IMR-90 (cell line): ENCODE measurements around the gene FAM174C. TPM values are rescaled to one million over a fixed set of nuclear protein-coding genes. Genes with fewer than 3 reads are reported as not detected.
A peak's percentile ranks its signal among the peaks of the same experiment; 100 is the strongest.

Source experiments
- ATAC-seq: fragments of 200-7000 bp; cut with Tn5 transposase; 2 replicates; pipeline ENCODE4 v1.9.1; 2020; ENCODE audit warnings: low read depth, mild to moderate bottlenecking, moderate library complexity
- BruUV-seq: library from RNA; stranded (reverse); fragments of 400-500 nt; replicated peaks from 2 replicates; lab custom pipeline; 2021; lab: Mats Ljungman, UMichigan
- CTCF ChIA-PET: fragments of 300-600 bp; formaldehyde crosslinking; extraction: SDS; loops from one replicate; lab custom pipeline; 2021; ENCODE audit warnings: antibody characterized with exemption; lab: Yijun Ruan, JAX
- POLR2A ChIA-PET: fragments of 300-600 bp; sonication (Branson Sonifier 250); formaldehyde crosslinking; loops from one replicate; lab custom pipeline; 2022; ENCODE audit warnings: antibody characterized with exemption; ENCODE audit not compliant: unreplicated experiment; lab: Charles Lee
- DNase-seq: peaks from one replicate; pipeline ENCODE4 v3.0.0; 2013
- H2AFZ ChIP-seq: replicated peaks from 2 replicates; pipeline ENCODE3; 2013; ENCODE audit warnings: low read length, mild to moderate bottlenecking; ENCODE audit not compliant: poor library complexity
- H2AK5ac ChIP-seq: 2 replicates; pipeline ENCODE4 v1.6.1; 2013; ENCODE audit warnings: low read depth, low read length, inconsistent platforms
- H2AK9ac ChIP-seq: replicated peaks from 2 replicates; pipeline ENCODE3; 2013; ENCODE audit warnings: mild to moderate bottlenecking, low read depth, low read length, moderate library complexity; ENCODE audit not compliant: poor library complexity
- H2BK120ac ChIP-seq: 2 replicates; pipeline ENCODE4 v1.6.1; 2013; ENCODE audit warnings: low read depth, low read length, inconsistent platforms
- H2BK15ac ChIP-seq: 3 replicates; pipeline ENCODE4 v1.6.1; 2013; ENCODE audit warnings: low read depth, low read length, inconsistent platforms
- H2BK20ac ChIP-seq: 2 replicates; pipeline ENCODE4 v1.6.1; 2013; ENCODE audit warnings: low read depth, mild to moderate bottlenecking, inconsistent platforms, low read length, moderate library complexity
- H2BK5ac ChIP-seq: 2 replicates; pipeline ENCODE4 v1.6.1; 2013; ENCODE audit warnings: mild to moderate bottlenecking, low read depth, low read length, inconsistent platforms; ENCODE audit not compliant: poor library complexity, severe bottlenecking
- H3K14ac ChIP-seq: replicated peaks from 2 replicates; pipeline ENCODE4 v1.6.1; 2013; ENCODE audit warnings: low read depth, low read length, inconsistent platforms
- H3K18ac ChIP-seq: 2 replicates; pipeline ENCODE4 v1.6.1; 2013; ENCODE audit warnings: low read depth, low read length, control low read depth
- H3K23ac ChIP-seq: 2 replicates; pipeline ENCODE4 v1.6.1; 2013; ENCODE audit warnings: low read depth, low read length, inconsistent platforms
- H3K27ac ChIP-seq: 2 replicates; pipeline ENCODE4 v1.5.1; 2013; ENCODE audit warnings: mild to moderate bottlenecking, control low read depth, low read length; ENCODE audit not compliant: insufficient read depth
- H3K27me3 ChIP-seq: 2 replicates; pipeline ENCODE4 v1.6.1; 2013; ENCODE audit warnings: low read length; ENCODE audit not compliant: control insufficient read depth, insufficient read depth
- H3K36me3 ChIP-seq: 2 replicates; pipeline ENCODE4 v1.6.1; 2013; ENCODE audit warnings: low read length, mixed read lengths; ENCODE audit not compliant: control insufficient read depth, insufficient read depth
- H3K4ac ChIP-seq: 2 replicates; pipeline ENCODE4 v1.6.1; 2013; ENCODE audit warnings: low read depth, low read length, inconsistent platforms
- H3K4me1 ChIP-seq: 2 replicates; pipeline ENCODE4 v1.6.1; 2013; ENCODE audit warnings: low read length, mixed read lengths; ENCODE audit not compliant: control insufficient read depth, insufficient read depth
- H3K4me2 ChIP-seq: 2 replicates; pipeline ENCODE4 v1.6.1; 2013; ENCODE audit warnings: low read depth, mild to moderate bottlenecking, control low read depth, low read length, moderate library complexity
- H3K4me3 ChIP-seq: 2 replicates; pipeline ENCODE4 v1.5.1; 2013; ENCODE audit warnings: low read depth, mild to moderate bottlenecking, control low read depth, low read length, moderate library complexity; ENCODE audit not compliant: insufficient read depth
- H3K56ac ChIP-seq: 2 replicates; pipeline ENCODE4 v1.6.1; 2013; ENCODE audit warnings: low read length, inconsistent platforms; ENCODE audit not compliant: insufficient read depth; ENCODE audit errors: extremely low read depth
- H3K79me1 ChIP-seq, 2 experiments: 2 replicates each; pipeline ENCODE4 v1.6.1; 2013; ENCODE audit warnings: low read length in 2 of 2, inconsistent platforms in 1 of 2, low read depth in 1 of 2
- H3K9ac ChIP-seq: 2 replicates; pipeline ENCODE4 v1.6.1; 2013; ENCODE audit warnings: low read depth, low read length, control low read depth
- H3K9me1 ChIP-seq: 2 replicates; pipeline ENCODE4 v1.6.1; 2013; ENCODE audit warnings: low read length, inconsistent platforms; ENCODE audit not compliant: insufficient read depth
- H3K9me3 ChIP-seq: 2 replicates; pipeline ENCODE4 v1.6.1; 2013; ENCODE audit warnings: low read length; ENCODE audit not compliant: control insufficient read depth, insufficient read depth
- H4K20me1 ChIP-seq: 2 replicates; pipeline ENCODE4 v1.6.1; 2013; ENCODE audit warnings: low read length, inconsistent platforms; ENCODE audit not compliant: insufficient read depth
- H4K5ac ChIP-seq: 2 replicates; pipeline ENCODE4 v1.6.1; 2013; ENCODE audit warnings: mild to moderate bottlenecking, low read depth, low read length, control low read depth
- H4K8ac ChIP-seq, 2 experiments: 2 replicates each; pipeline ENCODE4 v1.6.1; 2013; ENCODE audit warnings: low read depth in 2 of 2, low read length in 2 of 2, control low read depth in 1 of 2, inconsistent platforms in 1 of 2
- H4K91ac ChIP-seq: 2 replicates; pipeline ENCODE4 v1.6.1; 2013; ENCODE audit warnings: low read depth, low read length, inconsistent platforms; ENCODE audit not compliant: insufficient read depth
- CTCF ChIP-seq: conservative IDR thresholded peaks from 2 replicates; pipeline ENCODE4 v1.5.1; 2012; ENCODE audit warnings: mild to moderate bottlenecking, low read depth, low read length, improper control_type of control experiment
- ELK1 ChIP-seq: fragments of 150-350 bp; IDR thresholded peaks from 2 replicates; pipeline ENCODE4 v1.6.1; 2016; ENCODE audit warnings: low read depth, mild to moderate bottlenecking, low read length, moderate library complexity, borderline replicate concordance
- FOS ChIP-seq: fragments of 150-350 bp; IDR thresholded peaks from 2 replicates; pipeline ENCODE4 v1.6.1; 2016; ENCODE audit warnings: low read depth, low read length
- MAZ ChIP-seq: IDR thresholded peaks from 2 replicates; pipeline ENCODE4 v1.6.1; 2012; ENCODE audit warnings: low read depth, mild to moderate bottlenecking, low read length, improper control_type of control experiment, moderate library complexity, borderline replicate concordance
- MXI1 ChIP-seq: IDR thresholded peaks from 2 replicates; pipeline ENCODE4 v1.6.1; 2012; ENCODE audit warnings: low read depth, mild to moderate bottlenecking, low read length, moderate library complexity, borderline replicate concordance
- RAD21 ChIP-seq: IDR thresholded peaks from 2 replicates; pipeline ENCODE4 v1.6.1; 2012; ENCODE audit warnings: low read length, improper control_type of control experiment
- RFX5 ChIP-seq: IDR thresholded peaks from 2 replicates; pipeline ENCODE4 v1.8.0; 2012; ENCODE audit warnings: low read depth, mild to moderate bottlenecking, low read length, moderate library complexity
- SMC3 ChIP-seq: fragments of 150-350 bp; IDR thresholded peaks from 2 replicates; pipeline ENCODE4 v1.6.1; 2016; ENCODE audit warnings: low read depth, mild to moderate bottlenecking, antibody characterized with exemption, low read length, moderate library complexity
- USF2 ChIP-seq: fragments of 150-350 bp; IDR thresholded peaks from 2 replicates; pipeline ENCODE4 v1.6.1; 2017; ENCODE audit warnings: mild to moderate bottlenecking, antibody characterized with exemption, low read length, low read depth
- WGBS, 2 experiments: methylation state at CpG; one replicate each; pipeline versions ENCODE4 v1.1.5 to v1.1.7; 2013; ENCODE audit warnings: missing lambda C conversion rate in 2 of 2; ENCODE audit not compliant: insufficient read length in 1 of 2; ENCODE audit errors: extremely low coverage in 2 of 2; 5-methylcytosine and 5-hydroxymethylcytosine counted together
- dilution Hi-C: fragments of 300-500 bp; cut with HindIII; formaldehyde crosslinking; loops from one replicate; pipeline ENCODE4 v1.14.3; 2018; ENCODE audit warnings: low sequenced_read_pairs; ENCODE audit not compliant: unreplicated experiment
- in situ Hi-C: fragments of 300-500 bp; cut with MboI; formaldehyde crosslinking; loops from 3 replicates; pipeline ENCODE4 v1.14.3; 2019; ENCODE audit warnings: low sequenced_read_pairs, inconsistent platforms, mixed read lengths
- intact Hi-C: fragments of 100-400 bp; cut with micrococcal nuclease; formaldehyde crosslinking; loops from 2 replicates; pipeline ENCODE4 v1.10.0; 2022
- polyA plus RNA-seq, 3 experiments: library from polyadenylated mRNA; depleted of rRNA; stranded (reverse); fragments of >200 nt; gene quantifications; 2 replicates each; pipeline ENCODE4 v1.2.3, GENCODE V29; 2012; ENCODE audit warnings: low replicate concordance in 1 of 3
- total RNA-seq: library from RNA; depleted of rRNA; stranded (reverse); fragments of >200 nt; gene quantifications from 2 replicates; pipeline ENCODE4 v1.2.3, GENCODE V29; 2012

Gene FAM174C
- total and polyA plus RNA-seq, 2 of the 4 experiments (the other 2 are of a cell fraction): 7.5 to 61.8 TPM

- POLR2A ChIA-PET: interaction anchor here (0.6 to 1.8 kb wide), 7 partner anchors 8 to 176 kb away, joined by 3 to 24 read pairs (median 6); partner anchors contain the start of gene FAM174C
- H4K20me1 ChIP-seq: peaks cover 40% of the 10 kb centered on the region
- no TSS peak for BruUV-seq
- no peak for DNase-seq
- H3K56ac ChIP-seq: no peak overlapping the region; the same call in 1 of the 2 replicates
- H3K36me3 ChIP-seq: peaks cover 13% of the 10 kb centered on the region
- peaks cover 51% of the 10 kb centered on the region for H3K4me1 ChIP-seq
- H3K9me3 ChIP-seq: no peaks in the 10 kb centered on the region
- no peaks in the 10 kb centered on the region for H3K27me3 ChIP-seq
- peak overlapping the region; percentile 68; the same call in 1 of the 2 replicates for H3K23ac ChIP-seq
- 0 out of 2 replicates have a peak overlapping the region, but pooled peaks have one; percentile 27 for H3K14ac ChIP-seq
- H4K91ac ChIP-seq: peak overlapping the region; percentile 51; the same call in 1 of the 2 replicates
- TF ChIP-seq SMC3 (peak; percentile 65), CTCF (peak; percentile 88), FOS (no peak), RFX5 (no peak), USF2 (0 out of 2 replicates have a peak, but pooled peaks have one; percentile 1), MXI1 (peak; percentile 54; the same call in 1 of the 2 replicates), ELK1 (no peak), MAZ (peak; percentile 61; the same call in 1 of the 2 replicates), RAD21 (peak; percentile 76)
- intact Hi-C loops (loop anchor here (1.0 to 2.0 kb wide), 4 partner anchors 14 to 46 kb away; partner anchors contain the start of gene MIDN), dilution Hi-C loops (no loop called here), in situ Hi-C loops (no loop called here)
- H3K4me3 ChIP-seq: peak overlapping the region; percentile 61
- CTCF ChIA-PET: interaction anchor here (0.6 to 3.5 kb wide), 6 partner anchors 12 to 620 kb away, joined by 3 to 64 read pairs (median 4); partner anchors contain the start of gene ATP5F1D
- H2AK9ac ChIP-seq: peak overlapping the region; percentile 98
- peaks cover 9% of the 10 kb centered on the region for H3K9me1 ChIP-seq
- no peak overlapping the region for H4K5ac ChIP-seq
- peak overlapping the region; percentile 54 for H3K9ac ChIP-seq
- peak overlapping the region; percentile 90 for H2AFZ ChIP-seq
- H3K4me2 ChIP-seq: peak overlapping the region; percentile 85
- H4K8ac ChIP-seq: no peak overlapping the region; a peak in 1 of 4 replicates
- ATAC-seq: peak; percentile 13
- H3K79me1 ChIP-seq: peaks cover 5 to 64% of the 10 kb centered on the region in 2 experiments; a peak in 3 of 4 replicates
- H3K18ac ChIP-seq: no peak overlapping the region
- peak overlapping the region; percentile 88 for H2BK5ac ChIP-seq
- 3% methylated on average over 39 of the region's 59 CpGs; no CpG with 5 or more reads in 1 of the 2 experiments for WGBS, 2 experiments
- H2BK15ac ChIP-seq: no peak overlapping the region
- H2BK20ac ChIP-seq: no peak overlapping the region; the same call in 1 of the 2 replicates
- peak overlapping the region; percentile 47 for H3K4ac ChIP-seq
- peak overlapping the region; percentile 57; the same call in 1 of the 2 replicates for H2BK120ac ChIP-seq
- peak overlapping the region; percentile 93 for H3K27ac ChIP-seq
- peak overlapping the region; percentile 87 for H2AK5ac ChIP-seq
Measured at GRCh38 chr19:1266916-1267476, 8.3 kb upstream of the FAM174C start.
